ENCODE data around the gene MTMR10.

Gene MTMR10

DNA sequence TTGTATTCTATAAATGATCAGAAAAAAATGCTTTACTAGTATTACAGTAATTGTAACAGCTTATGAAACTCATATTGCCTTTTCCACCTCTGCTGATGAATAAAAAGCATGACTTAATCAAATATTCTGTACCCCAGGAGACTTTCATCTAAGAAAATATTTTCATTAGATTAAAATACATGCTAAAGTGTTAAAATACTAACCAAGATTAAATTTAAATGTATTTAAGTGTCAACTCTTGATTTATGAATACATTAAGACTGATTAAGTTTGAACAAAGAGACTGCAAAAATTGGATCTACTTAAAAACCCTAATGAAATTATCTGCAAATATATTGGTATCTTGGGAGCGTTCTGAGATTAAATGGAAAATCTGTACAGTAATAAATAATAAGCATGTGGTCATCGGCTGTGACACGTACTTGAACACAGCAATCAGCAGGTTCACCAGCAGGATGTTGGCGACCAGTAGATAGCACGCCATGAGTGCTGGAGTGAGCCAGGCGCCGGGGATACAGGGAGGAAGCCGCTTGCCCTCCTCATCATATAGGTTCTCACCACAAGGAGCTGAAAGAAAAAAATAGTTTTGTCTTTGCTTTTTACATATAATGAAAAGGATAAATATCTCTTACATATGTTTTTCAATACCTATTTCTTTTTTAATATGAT, 36.6 kb upstream of the MTMR10 start:
- no peak for FAIRE-seq
- TF ChIP-seq PAX5 (IDR thresholded peaks at IDR 0.05; ENCODE audit: insufficient read depth, low read length, severe bottlenecking) (no peak), POLR2A (IDR thresholded peaks at IDR 0.05; ENCODE audit: low read depth, low read length) (no peak), POLR2AphosphoS5 (IDR thresholded peaks at IDR 0.05; ENCODE audit: low read depth, low read length) (no peak), TAF1 (IDR thresholded peaks at IDR 0.05; ENCODE audit: low read depth, low read length) (no peak), POU2F2 (IDR thresholded peaks at IDR 0.05; ENCODE audit: low read depth, low read length) (no peak), SPI1 (IDR thresholded peaks at IDR 0.05; ENCODE audit: low read depth, low read length) (no peak)

DNA sequence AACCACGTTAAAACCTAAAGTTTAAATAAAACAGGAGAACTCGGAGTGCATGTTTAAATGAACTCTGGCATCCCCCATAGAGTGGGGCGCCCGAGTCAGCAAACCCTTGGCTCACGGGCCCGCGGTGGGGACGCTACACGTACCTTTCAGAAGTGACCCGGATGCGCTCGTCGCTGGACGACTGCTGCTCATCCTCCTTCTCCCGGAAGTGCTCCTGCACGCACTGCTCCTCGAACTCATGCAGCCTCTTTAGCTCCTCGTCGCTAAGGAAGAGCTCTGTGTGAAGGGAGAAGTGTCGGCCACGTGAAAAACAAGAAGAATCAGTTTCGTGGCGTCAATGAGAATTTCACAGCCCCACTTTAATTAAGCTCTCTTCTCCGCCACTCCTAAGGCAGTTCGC, 34.6 kb upstream of the MTMR10 start:
- no peak for TF ChIP-seq TAF1 (IDR thresholded peaks at IDR 0.05; ENCODE audit: low read depth, low read length)
- TF ChIP-seq SPI1 (IDR thresholded peaks at IDR 0.05; ENCODE audit: low read depth, low read length): no peak
- no peak for TF ChIP-seq POLR2AphosphoS5 (IDR thresholded peaks at IDR 0.05; ENCODE audit: low read depth, low read length)
- no peak for TF ChIP-seq PAX5 (IDR thresholded peaks at IDR 0.05; ENCODE audit: insufficient read depth, low read length, severe bottlenecking)
- no peak for TF ChIP-seq POLR2A (IDR thresholded peaks at IDR 0.05; ENCODE audit: low read depth, low read length)
- TF ChIP-seq POU2F2 (IDR thresholded peaks at IDR 0.05; ENCODE audit: low read depth, low read length): no peak
- FAIRE-seq (no peak), DNase-seq (ENCODE audit: insufficient read length, low spot score) (no peak)

More for the DNA sequence above, 36.6 kb upstream of the MTMR10 start:
- DNase-seq (ENCODE audit: insufficient read length, low spot score): no peak

DNA sequence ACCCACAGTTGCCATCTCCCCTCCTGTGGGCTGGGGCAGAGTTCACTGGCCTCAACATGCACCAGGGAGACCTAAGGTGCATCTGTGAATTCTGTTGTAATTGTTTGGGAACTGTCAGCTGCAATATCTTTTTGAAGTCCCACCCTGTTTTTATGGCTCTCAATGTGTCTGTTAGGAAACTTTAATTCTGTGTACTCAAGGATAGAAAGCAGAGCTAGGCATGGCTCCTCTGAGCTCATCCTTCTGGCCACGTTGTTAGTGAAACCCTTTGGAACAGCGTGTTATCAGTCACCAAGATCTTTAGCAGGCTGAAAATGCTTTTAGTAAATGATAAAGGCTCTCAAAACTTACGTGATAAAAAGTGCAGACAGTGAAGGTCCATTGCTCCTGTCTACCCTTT, 33.6 kb upstream of the MTMR10 start:
- no peak for TF ChIP-seq SPI1 (IDR thresholded peaks at IDR 0.05; ENCODE audit: low read depth, low read length)
- TF ChIP-seq TAF1 (IDR thresholded peaks at IDR 0.05; ENCODE audit: low read depth, low read length): no peak
- no peak for TF ChIP-seq PAX5 (IDR thresholded peaks at IDR 0.05; ENCODE audit: insufficient read depth, low read length, severe bottlenecking)
- no peak for TF ChIP-seq POLR2A (IDR thresholded peaks at IDR 0.05; ENCODE audit: low read depth, low read length)
- TF ChIP-seq POLR2AphosphoS5 (IDR thresholded peaks at IDR 0.05; ENCODE audit: low read depth, low read length): no peak
- TF ChIP-seq POU2F2 (IDR thresholded peaks at IDR 0.05; ENCODE audit: low read depth, low read length): no peak
- no peak for DNase-seq (ENCODE audit: insufficient read length, low spot score)
- FAIRE-seq: no peak

DNA sequence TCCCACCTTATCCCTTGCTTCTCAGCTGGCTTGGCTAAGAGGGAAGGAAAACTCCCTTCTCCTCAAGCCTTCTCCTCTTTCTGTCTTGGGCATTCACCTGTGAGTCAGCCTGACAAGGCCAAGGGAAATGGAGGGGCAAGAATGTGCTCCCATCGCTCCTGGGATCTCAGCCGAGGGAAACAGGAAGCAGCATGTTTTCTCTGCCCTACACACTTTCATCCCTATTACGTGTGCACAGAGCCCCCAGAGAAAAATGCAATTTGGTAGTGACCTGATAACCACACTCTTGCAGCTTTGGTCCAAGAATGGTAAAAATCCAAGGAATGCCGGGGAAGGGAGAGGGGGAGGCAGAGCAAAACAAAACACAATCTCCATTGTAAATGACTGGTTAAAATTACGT, 32.9 kb upstream of the MTMR10 start:
- DNase-seq (ENCODE audit: insufficient read length, low spot score): no peak
- TF ChIP-seq PAX5 (IDR thresholded peaks at IDR 0.05; ENCODE audit: insufficient read depth, low read length, severe bottlenecking): no peak
- no peak for TF ChIP-seq POU2F2 (IDR thresholded peaks at IDR 0.05; ENCODE audit: low read depth, low read length)
- FAIRE-seq: no peak

DNA sequence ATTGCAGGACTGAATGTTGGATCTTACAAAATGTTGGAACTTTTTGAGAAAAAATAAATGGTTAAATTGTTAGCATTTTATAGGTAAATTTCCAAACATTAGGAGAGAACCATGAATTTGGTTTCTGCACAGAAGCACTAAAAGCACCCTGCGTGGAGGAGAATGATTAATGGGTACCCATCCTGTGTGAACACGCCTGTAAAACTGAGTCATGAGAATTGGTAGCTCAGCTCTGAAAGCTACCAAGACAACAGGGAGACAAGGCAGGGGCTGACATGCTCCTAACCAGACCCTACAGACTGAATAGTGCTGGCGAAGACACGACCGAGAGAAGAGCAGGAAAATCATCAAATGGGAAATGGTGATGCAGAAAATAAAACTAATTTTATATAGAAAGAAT, 32.4 kb upstream of the MTMR10 start:
- TF ChIP-seq POU2F2 (IDR thresholded peaks at IDR 0.05; ENCODE audit: low read depth, low read length) (no peak), PAX5 (IDR thresholded peaks at IDR 0.05; ENCODE audit: insufficient read depth, low read length, severe bottlenecking) (no peak), SPI1 (IDR thresholded peaks at IDR 0.05; ENCODE audit: low read depth, low read length) (no peak), POLR2A (IDR thresholded peaks at IDR 0.05; ENCODE audit: low read depth, low read length) (no peak), TAF1 (IDR thresholded peaks at IDR 0.05; ENCODE audit: low read depth, low read length) (no peak), POLR2AphosphoS5 (IDR thresholded peaks at IDR 0.05; ENCODE audit: low read depth, low read length) (no peak)
- DNase-seq (ENCODE audit: insufficient read length, low spot score): no peak
- no peak for FAIRE-seq

DNA sequence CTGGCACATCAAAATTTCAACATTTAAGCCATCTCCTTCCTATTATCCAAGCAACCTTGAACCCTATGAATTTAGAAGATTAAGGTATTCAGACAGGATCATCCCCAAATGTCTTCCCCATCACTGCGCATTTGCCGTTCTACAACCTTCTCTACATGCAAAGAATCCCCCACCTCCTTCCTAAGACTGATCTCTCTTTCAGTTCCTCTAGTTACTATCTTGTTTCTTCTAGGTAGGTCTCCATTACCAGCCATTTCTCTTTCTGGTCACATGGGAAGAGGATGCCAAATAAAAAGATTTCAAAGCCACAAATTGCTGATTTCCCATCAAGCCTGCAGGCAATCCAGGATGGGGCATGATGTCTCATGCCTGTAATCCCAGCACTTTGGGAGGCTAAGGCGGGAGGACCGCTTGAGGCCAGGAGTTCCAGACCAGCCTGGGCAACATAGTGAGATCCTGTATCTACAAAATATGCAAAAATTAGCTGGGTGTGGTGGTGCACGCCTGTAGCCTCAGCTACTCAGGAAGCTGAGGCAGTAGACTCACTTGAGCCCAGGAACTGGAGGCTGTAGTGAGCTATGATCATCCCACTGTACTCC, 29.7 kb upstream of the MTMR10 start:
- DNase-seq (ENCODE audit: insufficient read length, low spot score) (no peak), FAIRE-seq (peak; percentile 70)
- TF ChIP-seq POLR2A (IDR thresholded peaks at IDR 0.05; ENCODE audit: low read depth, low read length) (no peak), POLR2AphosphoS5 (IDR thresholded peaks at IDR 0.05; ENCODE audit: low read depth, low read length) (no peak), SPI1 (IDR thresholded peaks at IDR 0.05; ENCODE audit: low read depth, low read length) (peak; percentile 90)

DNA sequence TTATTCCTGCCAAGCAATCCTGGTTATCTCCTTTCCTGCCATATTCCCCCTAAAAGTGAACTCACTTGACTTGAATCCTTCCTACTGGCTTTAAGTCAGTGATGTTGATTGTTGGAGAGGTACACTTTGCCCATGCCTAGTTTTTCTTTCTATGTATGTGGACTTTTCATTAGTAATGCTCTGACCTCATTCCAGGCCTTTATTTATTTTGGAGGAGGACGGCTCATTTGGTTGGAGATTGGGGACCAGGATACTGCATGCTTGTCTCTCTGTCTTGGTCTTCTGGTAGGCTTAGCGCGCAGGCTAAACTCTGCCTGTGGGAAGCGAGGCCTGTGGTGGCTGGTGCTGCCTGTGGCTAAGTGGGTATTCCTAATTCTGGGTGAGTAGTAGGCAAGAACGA, 29.1 kb upstream of the MTMR10 start:
- DNase-seq (ENCODE audit: insufficient read length, low spot score) (no peak), FAIRE-seq (no peak)
- TF ChIP-seq PAX5 (IDR thresholded peaks at IDR 0.05; ENCODE audit: insufficient read depth, low read length, severe bottlenecking): no peak
- no peak for TF ChIP-seq POLR2A (IDR thresholded peaks at IDR 0.05; ENCODE audit: low read depth, low read length)
- no peak for TF ChIP-seq POLR2AphosphoS5 (IDR thresholded peaks at IDR 0.05; ENCODE audit: low read depth, low read length)
- no peak for TF ChIP-seq TAF1 (IDR thresholded peaks at IDR 0.05; ENCODE audit: low read depth, low read length)
- no peak for TF ChIP-seq POU2F2 (IDR thresholded peaks at IDR 0.05; ENCODE audit: low read depth, low read length)
- no peak for TF ChIP-seq SPI1 (IDR thresholded peaks at IDR 0.05; ENCODE audit: low read depth, low read length)

DNA sequence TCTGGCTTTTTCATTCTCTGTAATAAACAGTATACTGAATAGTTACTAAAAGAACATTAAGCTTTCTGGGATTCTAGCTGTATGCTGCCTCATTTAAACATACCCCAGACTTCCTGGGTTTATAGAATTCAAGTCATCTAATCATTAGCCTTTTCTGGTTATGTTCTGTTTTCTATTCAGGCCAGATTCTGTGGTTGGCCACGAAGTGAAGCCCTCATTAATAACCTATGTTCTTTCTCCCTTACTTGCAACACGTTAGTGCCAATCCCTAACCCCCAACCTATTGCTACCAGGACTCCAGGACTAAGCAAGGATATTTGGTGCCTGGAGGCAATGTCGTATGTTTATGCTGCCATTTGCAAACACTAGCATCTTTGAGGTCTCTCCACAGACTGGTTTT, 28.6 kb upstream of the MTMR10 start:
- no peak for FAIRE-seq
- no peak for TF ChIP-seq POLR2AphosphoS5 (IDR thresholded peaks at IDR 0.05; ENCODE audit: low read depth, low read length)
- no peak for TF ChIP-seq SPI1 (IDR thresholded peaks at IDR 0.05; ENCODE audit: low read depth, low read length)
- TF ChIP-seq POU2F2 (IDR thresholded peaks at IDR 0.05; ENCODE audit: low read depth, low read length): no peak
- no peak for TF ChIP-seq TAF1 (IDR thresholded peaks at IDR 0.05; ENCODE audit: low read depth, low read length)
- no peak for TF ChIP-seq PAX5 (IDR thresholded peaks at IDR 0.05; ENCODE audit: insufficient read depth, low read length, severe bottlenecking)
- TF ChIP-seq POLR2A (IDR thresholded peaks at IDR 0.05; ENCODE audit: low read depth, low read length): no peak
- DNase-seq (ENCODE audit: insufficient read length, low spot score): no peak

DNA sequence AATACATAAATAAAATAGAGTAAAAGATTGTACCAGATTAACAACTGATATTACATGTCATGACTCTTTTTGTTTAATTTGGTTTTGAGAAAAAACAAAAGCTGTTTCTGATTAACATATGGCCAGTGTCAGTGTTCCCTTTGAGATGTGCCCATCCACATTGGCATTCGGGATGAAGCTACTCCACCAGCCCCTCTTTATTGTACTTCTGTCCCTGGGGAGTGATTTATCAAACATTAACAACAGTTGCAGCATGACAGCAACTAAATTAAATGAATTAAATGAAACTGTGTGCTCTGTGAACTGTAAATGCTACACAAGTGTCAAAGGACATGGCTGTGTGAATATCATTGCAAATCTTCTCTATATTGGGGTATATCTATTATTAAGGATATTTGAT, 25.9 kb upstream of the MTMR10 start:
- no peak for FAIRE-seq
- TF ChIP-seq TAF1 (IDR thresholded peaks at IDR 0.05; ENCODE audit: low read depth, low read length) (no peak), POU2F2 (IDR thresholded peaks at IDR 0.05; ENCODE audit: low read depth, low read length) (no peak), POLR2A (IDR thresholded peaks at IDR 0.05; ENCODE audit: low read depth, low read length) (no peak)
- no peak for DNase-seq (ENCODE audit: insufficient read length, low spot score)

DNA sequence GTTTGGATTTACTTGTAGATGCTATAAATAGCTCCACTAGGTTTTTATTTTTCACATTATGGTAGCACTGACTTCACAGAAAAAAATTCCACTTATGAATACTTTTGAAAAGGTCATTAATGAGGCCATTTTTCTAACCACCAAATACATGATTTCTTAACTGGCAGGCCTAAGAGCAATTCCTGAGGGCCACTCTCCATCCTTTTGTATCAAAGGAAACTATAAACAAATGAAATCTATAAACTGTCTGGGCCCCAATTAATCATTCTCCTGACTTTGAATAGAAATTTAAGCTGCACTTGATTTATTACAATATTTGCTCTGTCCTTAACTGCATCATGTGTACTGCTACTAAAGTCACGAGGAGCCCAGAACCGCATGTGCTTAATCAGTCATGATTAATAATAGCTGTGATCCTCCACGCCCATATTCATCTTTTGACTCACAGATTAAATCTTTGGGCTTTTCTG, 25.1 kb upstream of the MTMR10 start:
- FAIRE-seq (no peak), DNase-seq (ENCODE audit: insufficient read length, low spot score) (no peak)
- TF ChIP-seq POLR2AphosphoS5 (IDR thresholded peaks at IDR 0.05; ENCODE audit: low read depth, low read length) (no peak), POLR2A (IDR thresholded peaks at IDR 0.05; ENCODE audit: low read depth, low read length) (no peak), TAF1 (IDR thresholded peaks at IDR 0.05; ENCODE audit: low read depth, low read length) (no peak), SPI1 (IDR thresholded peaks at IDR 0.05; ENCODE audit: low read depth, low read length) (no peak), PAX5 (IDR thresholded peaks at IDR 0.05; ENCODE audit: insufficient read depth, low read length, severe bottlenecking) (no peak), POU2F2 (IDR thresholded peaks at IDR 0.05; ENCODE audit: low read depth, low read length) (no peak)

Measured in GM12891 (cell line).